ENCODE measurements around the gene THOC6.

GRCh38 chr16:3036726-3037315 lies 13.0 kb downstream of the THOC6 start, which contains the start of gene BICDL2:
- TF ChIP-seq TAF1 (IDR thresholded peaks at IDR 0.05; ENCODE audit: low read depth) (peak; percentile 40; the same call in 1 of the 2 replicates), REST (IDR thresholded peaks at IDR 0.05; ENCODE audit: low read depth) (no peak), YY1 (IDR thresholded peaks at IDR 0.05; ENCODE audit: low read depth) (no peak), EP300 (IDR thresholded peaks at IDR 0.05; ENCODE audit: borderline replicate concordance) (no peak), TEAD4 (IDR thresholded peaks at IDR 0.05) (no peak), NFIC (IDR thresholded peaks at IDR 0.05) (no peak), USF1 (IDR thresholded peaks at IDR 0.05) (no peak), CREB1 (IDR thresholded peaks at IDR 0.05; ENCODE audit: low read depth) (no peak), MAX (IDR thresholded peaks at IDR 0.05) (no peak), RAD21 (IDR thresholded peaks at IDR 0.05; ENCODE audit: low read depth) (no peak), EGR1 (IDR thresholded peaks at IDR 0.05) (no peak)

All from Ishikawa (cell line).